ENCODE data around the gene BLNK. TPM values are rescaled to one million over a fixed set of nuclear protein-coding genes. Genes with fewer than 3 reads are reported as not detected.

The BLNK gene
- total and polyA plus RNA-seq, 2 experiments from 2014 or later, result 0.11 TPM; not detected in 1

DNA sequence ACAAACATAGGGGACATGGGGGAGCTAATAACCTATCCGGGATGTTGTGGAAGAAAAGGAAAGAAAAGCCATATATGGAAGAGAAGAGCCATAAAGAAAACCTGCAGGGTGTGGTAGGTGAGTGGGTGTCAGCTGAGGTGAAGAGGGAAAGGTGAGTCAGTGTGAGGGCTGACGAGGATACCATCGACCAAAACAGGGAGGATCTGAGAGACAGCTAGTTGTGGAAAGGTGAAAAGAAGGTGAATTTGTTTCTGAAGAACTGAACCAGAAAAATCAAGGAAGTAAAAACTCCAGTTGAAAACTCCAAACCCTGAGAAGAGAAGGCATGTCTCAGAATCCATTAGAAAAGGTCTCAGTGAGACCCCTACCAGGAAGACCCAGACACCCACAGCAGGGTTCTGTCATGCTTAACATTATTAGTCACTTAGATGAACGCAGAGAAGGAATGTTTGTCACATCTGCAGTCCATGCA lies 4.1 kb downstream of the BLNK start:
- Histone ChIP-seq H3K36me3 (ENCODE audit: insufficient read depth) (no peaks in the 10 kb centered on the region), H3F3A (replicated peaks; ENCODE audit: low read depth) (no peaks in the 10 kb centered on the region), H3K9me2 (ENCODE audit: insufficient read depth) (peaks cover 12% of the 10 kb centered on the region), H3K4me2 (no peak overlapping the region), H4K20me1 (replicated peaks; ENCODE audit: insufficient read depth) (no peaks in the 10 kb centered on the region), H3K79me2 (replicated peaks; ENCODE audit: insufficient read depth) (no peaks in the 10 kb centered on the region), H3K4me3 (no peak overlapping the region), H3K27me3 (ENCODE audit: insufficient read depth) (no peaks in the 10 kb centered on the region), H3K27ac (ENCODE audit: low read depth) (no peak overlapping the region), H3K4me1 (ENCODE audit: insufficient read depth) (0 out of 2 replicates have a peak, but pooled peaks cover 4% of the 10 kb centered on the region), H2AFZ (no peak overlapping the region)
- DNase-seq (ENCODE audit: low spot score) (no peak), ATAC-seq (no peak)
- Mint-ChIP-seq H3K4me1 (peaks cover 7% of the 10 kb centered on the region), H3K36me3 (ENCODE audit: low read depth) (no peaks in the 10 kb centered on the region), H3K9me3 (no peaks in the 10 kb centered on the region), H3K4me3 (no peak overlapping the region), H3K27me3 (ENCODE audit: insufficient read depth, low read depth, poor library complexity) (no peaks in the 10 kb centered on the region), H3K27ac (no peak overlapping the region)
- no peak for TF ChIP-seq EZH2 (IDR thresholded peaks at IDR 0.05; ENCODE audit: low read depth, unreplicated experiment)
- TF ChIP-seq JUNB (IDR thresholded peaks at IDR 0.05; ENCODE audit: unreplicated experiment), result no peak
- no peak for TF ChIP-seq ZNF331 (CRISPR knock-in tag; IDR thresholded peaks at IDR 0.05; ENCODE audit: low read depth)
- TF ChIP-seq, protein P1, sequence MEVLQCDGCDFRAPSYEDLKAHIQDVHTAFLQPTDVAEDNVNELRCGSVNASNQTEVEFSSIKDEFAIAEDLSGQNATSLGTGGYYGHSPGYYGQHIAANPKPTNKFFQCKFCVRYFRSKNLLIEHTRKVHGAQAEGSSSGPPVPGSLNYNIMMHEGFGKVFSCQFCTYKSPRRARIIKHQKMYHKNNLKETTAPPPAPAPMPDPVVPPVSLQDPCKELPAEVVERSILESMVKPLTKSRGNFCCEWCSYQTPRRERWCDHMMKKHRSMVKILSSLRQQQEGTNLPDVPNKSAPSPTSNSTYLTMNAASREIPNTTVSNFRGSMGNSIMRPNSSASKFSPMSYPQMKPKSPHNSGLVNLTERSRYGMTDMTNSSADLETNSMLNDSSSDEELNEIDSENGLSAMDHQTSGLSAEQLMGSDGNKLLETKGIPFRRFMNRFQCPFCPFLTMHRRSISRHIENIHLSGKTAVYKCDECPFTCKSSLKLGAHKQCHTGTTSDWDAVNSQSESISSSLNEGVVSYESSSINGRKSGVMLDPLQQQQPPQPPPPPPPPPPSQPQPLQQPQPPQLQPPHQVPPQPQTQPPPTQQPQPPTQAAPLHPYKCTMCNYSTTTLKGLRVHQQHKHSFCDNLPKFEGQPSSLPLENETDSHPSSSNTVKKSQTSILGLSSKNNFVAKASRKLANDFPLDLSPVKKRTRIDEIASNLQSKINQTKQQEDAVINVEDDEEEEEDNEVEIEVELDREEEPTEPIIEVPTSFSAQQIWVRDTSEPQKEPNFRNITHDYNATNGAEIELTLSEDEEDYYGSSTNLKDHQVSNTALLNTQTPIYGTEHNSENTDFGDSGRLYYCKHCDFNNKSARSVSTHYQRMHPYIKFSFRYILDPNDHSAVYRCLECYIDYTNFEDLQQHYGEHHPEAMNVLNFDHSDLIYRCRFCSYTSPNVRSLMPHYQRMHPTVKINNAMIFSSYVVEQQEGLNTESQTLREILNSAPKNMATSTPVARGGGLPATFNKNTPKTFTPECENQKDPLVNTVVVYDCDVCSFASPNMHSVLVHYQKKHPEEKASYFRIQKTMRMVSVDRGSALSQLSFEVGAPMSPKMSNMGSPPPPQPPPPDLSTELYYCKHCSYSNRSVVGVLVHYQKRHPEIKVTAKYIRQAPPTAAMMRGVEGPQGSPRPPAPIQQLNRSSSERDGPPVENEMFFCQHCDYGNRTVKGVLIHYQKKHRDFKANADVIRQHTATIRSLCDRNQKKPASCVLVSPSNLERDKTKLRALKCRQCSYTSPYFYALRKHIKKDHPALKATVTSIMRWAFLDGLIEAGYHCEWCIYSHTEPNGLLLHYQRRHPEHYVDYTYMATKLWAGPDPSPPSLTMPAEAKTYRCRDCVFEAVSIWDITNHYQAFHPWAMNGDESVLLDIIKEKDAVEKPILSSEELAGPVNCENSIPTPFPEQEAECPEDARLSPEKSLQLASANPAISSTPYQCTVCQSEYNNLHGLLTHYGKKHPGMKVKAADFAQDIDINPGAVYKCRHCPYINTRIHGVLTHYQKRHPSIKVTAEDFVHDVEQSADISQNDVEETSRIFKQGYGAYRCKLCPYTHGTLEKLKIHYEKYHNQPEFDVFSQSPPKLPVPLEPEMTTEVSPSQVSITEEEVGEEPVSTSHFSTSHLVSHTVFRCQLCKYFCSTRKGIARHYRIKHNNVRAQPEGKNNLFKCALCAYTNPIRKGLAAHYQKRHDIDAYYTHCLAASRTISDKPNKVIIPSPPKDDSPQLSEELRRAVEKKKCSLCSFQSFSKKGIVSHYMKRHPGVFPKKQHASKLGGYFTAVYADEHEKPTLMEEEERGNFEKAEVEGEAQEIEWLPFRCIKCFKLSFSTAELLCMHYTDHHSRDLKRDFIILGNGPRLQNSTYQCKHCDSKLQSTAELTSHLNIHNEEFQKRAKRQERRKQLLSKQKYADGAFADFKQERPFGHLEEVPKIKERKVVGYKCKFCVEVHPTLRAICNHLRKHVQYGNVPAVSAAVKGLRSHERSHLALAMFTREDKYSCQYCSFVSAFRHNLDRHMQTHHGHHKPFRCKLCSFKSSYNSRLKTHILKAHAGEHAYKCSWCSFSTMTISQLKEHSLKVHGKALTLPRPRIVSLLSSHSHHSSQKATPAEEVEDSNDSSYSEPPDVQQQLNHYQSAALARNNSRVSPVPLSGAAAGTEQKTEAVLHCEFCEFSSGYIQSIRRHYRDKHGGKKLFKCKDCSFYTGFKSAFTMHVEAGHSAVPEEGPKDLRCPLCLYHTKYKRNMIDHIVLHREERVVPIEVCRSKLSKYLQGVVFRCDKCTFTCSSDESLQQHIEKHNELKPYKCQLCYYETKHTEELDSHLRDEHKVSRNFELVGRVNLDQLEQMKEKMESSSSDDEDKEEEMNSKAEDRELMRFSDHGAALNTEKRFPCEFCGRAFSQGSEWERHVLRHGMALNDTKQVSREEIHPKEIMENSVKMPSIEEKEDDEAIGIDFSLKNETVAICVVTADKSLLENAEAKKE (CRISPR knock-in tag; IDR thresholded peaks at IDR 0.05), result no peak
- no peak for TF ChIP-seq POLR2AphosphoS5 (IDR thresholded peaks at IDR 0.05; ENCODE audit: low read depth)
- TF ChIP-seq STAT1 (IDR thresholded peaks at IDR 0.05; ENCODE audit: unreplicated experiment), result no peak
- TF ChIP-seq CREB1 (CRISPR knock-in tag; IDR thresholded peaks at IDR 0.05; ENCODE audit: low read depth), result no peak
- TF ChIP-seq, protein P2, sequence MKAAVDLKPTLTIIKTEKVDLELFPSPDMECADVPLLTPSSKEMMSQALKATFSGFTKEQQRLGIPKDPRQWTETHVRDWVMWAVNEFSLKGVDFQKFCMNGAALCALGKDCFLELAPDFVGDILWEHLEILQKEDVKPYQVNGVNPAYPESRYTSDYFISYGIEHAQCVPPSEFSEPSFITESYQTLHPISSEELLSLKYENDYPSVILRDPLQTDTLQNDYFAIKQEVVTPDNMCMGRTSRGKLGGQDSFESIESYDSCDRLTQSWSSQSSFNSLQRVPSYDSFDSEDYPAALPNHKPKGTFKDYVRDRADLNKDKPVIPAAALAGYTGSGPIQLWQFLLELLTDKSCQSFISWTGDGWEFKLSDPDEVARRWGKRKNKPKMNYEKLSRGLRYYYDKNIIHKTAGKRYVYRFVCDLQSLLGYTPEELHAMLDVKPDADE (IDR thresholded peaks at IDR 0.05), result no peak
